ENCODE results near the gene REPS2.

REPS2 gene

GRCh38 chrX:17038681-17039161 lies 92.3 kb downstream of the REPS2 start:
- DNase-seq, result no peak

DNA sequence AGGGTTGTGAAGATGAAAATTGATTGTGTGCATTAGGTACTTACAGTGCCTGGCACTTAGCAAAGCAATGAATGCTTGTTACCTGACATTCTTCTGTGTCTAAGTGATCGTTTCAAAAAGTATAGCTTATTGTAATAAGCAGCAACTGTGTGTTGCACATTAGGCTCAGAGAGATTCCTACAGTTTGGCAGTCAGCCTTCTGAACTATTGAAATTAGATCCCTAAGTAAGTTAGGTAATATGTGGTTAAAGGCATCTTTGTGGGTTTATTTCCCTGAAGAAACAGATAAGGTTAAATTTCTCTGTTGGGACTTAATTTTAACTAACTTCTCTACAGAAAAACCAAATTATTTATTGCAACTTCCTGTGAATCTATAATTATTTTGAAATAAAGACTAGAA lies 93.4 kb downstream of the REPS2 start:
- no peak for DNase-seq

DNA sequence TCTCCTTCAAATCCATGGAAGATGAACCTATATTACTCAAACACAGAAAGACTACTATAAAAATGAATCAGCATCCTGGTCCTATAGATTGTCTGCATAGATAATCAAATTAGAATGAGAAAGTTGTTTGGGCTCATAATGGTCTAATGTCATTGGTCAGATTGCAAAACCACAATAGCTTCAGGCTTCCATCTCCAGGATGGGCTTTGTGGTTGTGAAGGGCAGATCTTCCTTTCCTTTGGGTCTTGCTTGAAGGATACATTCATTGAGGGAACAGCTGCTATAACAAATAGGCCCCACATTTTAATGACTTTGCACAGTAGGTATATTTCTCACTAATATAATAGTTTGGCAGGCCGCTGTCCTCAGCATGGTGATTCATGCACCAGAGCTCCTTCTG lies 94.3 kb downstream of the REPS2 start:
- DNase-seq, result no peak

- DNase-seq, result no peak
Measured at GRCh38 chrX:17042037-17042436, 95.6 kb downstream of the REPS2 start.

DNA sequence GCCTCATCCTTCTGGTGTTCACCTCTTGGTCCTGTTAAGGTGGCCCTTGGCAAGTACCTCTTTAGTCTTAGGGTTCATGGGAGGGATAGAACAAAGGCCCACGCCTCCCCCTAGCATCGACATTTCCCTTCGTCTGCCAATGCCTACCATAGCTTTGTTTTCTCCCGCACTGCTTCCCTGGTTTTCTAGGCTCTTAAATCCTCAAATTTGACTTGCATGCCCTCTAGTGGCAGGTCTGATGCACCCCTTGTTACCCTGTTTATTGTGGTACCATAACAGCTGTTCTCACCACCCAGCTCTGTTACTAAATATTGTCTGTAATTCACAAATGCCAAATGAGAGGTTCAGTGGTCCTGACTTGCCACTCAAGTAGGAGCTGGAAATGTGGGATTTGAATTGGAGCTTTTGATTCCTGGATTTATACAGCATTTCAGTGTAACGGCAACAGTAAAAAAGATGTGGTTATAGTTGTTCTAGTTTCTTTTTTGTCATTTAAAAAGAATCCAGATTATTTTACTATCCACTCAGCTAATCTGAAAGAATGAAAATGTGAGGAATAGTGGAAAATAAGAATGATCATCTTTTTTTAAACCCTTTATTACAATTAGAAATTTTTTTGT lies 100.1 kb downstream of the REPS2 start:
- peak; percentile 82 for DNase-seq

DNA sequence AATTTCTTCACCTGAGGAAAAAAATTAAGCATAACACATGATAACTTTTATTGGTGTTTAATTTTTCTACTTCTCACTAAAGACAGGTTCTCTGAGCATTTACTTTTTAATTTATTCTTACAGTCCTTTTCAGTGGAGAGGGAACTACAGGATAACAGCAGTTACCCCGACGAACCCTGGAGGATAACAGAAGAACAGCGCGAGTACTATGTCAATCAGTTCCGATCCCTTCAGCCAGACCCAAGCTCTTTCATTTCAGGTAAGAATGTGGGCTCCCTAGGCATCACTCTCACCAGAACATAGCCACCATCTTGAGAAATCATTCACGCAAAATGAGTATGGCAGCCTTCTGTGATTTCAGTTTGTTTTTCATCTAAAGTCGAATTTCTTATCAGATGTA lies 100.8 kb downstream of the REPS2 start:
- DNase-seq, result no peak

DNA sequence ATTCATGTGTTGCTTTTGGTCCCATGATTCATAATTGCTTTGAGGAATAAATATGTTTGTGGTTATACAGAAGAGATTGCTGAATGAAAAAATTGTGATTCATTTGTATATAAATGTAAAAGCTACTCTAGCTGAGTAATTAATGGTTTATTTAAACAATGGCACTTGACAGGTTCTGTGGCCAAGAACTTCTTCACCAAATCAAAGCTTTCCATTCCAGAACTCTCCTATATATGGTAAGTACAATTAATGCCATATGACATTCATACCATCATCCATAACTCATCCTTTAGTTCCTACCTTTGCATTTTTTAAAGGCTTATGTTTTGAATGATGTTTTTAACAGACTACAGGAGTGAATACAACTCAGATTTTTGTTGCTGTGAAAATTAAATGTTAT lies 105.8 kb downstream of the REPS2 start:
- DNase-seq, result no peak

GRCh38 chrX:17052793-17053192 lies 106.3 kb downstream of the REPS2 start:
- no peak for DNase-seq

DNA sequence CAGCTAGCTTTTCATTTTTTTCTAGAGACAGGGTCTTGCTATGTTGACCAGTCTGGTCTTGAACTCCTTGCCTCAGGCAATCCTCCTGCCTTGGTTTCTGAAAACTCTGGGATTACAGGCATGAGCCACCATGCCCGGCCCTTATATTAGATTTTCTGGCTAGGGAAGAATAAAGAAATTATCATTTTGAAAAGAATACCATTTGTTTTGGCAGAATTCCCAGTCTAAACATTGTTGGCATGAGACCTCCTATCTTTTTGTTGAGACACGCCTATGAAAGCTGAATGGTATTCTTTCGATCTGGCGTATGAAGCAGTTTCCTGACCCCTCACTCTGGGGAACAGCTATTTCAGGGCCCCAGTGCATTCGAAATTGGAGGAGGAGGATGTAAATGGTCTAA lies 107.0 kb downstream of the REPS2 start:
- no peak for DNase-seq

- no peak for DNase-seq
Measured at GRCh38 chrX:17056868-17057608, 110.6 kb downstream of the REPS2 start.

DNA sequence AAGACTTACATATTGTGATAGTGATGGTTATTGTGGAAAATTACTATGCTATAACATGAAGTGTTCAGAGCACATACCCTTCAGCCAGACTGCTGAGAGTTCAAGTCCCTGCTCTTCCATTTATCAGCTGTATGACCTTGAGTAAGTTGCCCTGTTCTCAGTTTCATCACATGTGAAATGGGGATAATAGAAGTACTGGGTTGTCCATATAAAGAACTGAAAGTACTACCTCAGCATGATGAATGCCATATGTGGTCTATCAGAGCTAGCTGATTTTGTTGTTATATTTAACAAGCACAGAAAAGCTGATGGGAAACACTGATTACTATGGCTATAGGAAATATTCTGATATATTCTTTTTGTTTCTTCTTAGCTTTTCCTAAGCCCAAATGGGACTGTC lies 115.6 kb downstream of the REPS2 start:
- no peak for DNase-seq

DNA sequence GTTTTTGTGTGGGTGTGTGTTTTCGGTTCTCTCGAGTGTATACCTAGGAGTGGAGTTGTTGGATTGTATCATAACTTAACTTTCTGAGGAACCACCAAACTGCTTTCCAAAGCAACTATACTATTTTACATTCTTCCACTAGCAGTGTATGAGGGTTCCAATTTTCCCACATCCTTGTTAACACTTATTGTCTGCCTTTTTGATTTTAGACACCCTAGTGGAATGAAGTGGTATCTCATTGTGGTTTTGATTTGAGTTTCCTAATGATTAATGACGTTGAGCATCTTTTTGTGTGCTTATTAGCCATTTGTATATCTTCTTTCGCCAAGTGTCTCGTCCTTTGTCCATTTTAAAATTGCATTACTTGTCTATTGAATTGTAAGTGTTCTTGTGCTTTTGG lies 118.6 kb downstream of the REPS2 start:
- no peak for DNase-seq

- no peak for DNase-seq
Measured at GRCh38 chrX:17067534-17067933, 121.1 kb downstream of the REPS2 start.

DNA sequence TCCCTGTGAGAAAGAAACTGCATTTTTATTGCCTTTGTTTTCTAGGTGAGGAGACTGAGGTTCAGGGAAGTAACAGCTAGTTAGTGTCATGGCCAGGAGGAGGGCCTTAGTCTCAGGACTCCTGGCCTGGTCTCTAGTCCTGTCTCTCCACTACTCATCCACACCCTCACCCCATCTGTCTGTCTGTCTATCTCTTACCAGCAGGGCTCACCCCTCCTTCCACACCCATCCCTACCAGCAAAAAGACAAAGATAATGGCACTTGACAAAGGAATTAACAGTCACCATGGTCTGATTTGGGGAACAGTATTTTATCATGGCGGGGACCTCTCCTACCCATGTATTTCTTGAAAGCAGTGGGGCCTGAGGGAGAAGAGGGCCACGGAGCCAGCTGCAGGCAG lies 125.8 kb downstream of the REPS2 start:
- DNase-seq, result no peak

DNA sequence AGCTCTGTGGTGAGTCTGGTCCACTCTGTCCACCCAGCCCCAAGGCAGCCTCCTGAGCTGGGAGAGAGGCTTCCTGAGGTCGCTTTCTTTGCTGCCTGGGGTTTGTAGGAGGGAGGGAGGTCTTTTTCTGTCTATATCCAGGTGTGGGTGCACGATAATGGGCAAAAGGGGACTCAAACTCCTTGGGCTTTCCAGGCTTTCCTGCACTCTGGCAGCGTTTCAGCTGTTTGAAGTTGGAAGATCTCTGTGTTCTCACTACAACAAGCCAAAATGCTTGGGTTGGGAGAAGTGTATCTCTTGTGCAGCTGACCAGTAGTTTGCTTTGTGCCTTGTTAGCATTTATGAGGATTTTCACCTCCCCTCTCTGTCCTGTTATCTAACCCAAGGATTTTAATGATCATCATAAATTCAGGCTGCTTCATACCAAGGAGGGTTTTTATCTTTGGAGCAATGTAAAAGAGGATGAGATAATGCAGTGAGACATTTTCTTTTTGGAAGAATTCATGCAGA lies 126.3 kb downstream of the REPS2 start:
- no peak for DNase-seq

DNA sequence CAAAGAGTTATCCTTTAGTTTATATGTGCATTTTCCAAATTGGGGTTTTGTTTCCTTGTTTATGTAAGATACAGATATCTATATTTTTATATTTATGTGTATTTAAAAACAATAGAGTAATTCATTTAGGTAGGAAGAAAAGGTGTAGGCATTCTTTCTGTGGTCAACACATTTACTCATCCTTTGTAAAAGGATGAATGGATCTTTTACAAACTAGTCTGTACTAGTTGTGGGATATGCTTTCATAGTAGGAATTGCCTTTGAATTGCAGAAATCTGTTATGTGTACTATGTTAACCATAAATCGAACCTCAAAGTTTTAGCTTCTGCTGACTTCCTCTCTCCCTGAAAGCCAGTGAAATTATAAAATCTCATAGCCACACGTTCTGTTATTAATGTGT lies 128.5 kb downstream of the REPS2 start:
- no peak for DNase-seq

- DNase-seq, result no peak
Measured at GRCh38 chrX:17077361-17077760, 130.9 kb downstream of the REPS2 start.

DNA sequence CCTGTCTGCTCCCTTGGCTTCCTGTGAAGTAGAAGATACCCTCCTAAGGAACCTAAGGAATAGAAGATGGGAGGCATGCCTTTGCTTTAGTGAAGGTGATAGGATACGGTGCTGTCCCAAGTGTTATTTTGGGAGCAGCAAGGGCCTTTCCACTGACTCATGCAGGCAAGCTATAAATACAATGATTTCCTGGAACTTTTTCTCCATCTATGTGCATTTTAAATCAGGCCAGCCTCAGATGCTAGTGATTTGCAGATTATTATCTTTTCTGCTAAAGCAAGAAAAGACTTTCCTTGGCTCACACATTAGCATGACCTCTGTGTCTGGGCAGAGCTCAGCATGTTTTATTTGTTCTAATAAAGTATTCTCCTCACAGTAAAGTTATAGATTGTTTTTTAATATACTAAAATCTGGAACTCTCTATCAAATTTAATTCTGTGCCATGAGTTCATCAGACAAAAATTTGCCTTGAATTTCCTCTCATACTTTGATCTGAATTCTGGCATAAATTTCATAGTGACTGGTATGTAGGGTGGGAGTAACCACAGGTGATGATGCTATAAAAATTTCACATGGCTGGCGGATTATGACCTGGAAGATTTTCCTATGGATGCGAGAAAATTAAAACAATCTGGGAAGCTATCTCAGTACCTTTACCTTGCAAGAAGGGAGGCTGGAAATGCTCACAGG lies 131.7 kb downstream of the REPS2 start:
- no peak for DNase-seq

- no peak for DNase-seq
Measured at GRCh38 chrX:17081511-17081910, 135.1 kb downstream of the REPS2 start.

- no peak for DNase-seq
Measured at GRCh38 chrX:17081968-17082367, 135.5 kb downstream of the REPS2 start.

- peak; percentile 59 for DNase-seq
Measured at GRCh38 chrX:17082831-17083230, 136.4 kb downstream of the REPS2 start.

DNA sequence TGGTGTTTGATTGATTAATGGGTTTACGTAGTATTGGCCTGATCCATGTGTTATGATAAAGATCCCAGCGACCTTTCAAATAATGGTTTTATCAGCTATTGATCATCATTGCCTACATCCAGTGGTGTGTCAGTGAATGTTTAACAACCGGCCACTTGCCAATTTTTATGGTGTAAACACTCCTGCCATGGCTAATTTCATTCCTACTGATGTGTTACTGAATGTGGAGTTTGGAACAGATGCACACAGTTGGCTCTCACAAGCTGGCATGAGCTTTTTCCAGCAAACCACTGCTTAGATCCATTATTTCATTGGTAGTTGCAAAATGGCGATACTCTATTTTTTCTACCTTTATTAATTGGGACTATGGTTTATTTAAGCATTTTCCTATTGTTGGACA lies 139.9 kb downstream of the REPS2 start:
- peak; percentile 14 for DNase-seq

DNA sequence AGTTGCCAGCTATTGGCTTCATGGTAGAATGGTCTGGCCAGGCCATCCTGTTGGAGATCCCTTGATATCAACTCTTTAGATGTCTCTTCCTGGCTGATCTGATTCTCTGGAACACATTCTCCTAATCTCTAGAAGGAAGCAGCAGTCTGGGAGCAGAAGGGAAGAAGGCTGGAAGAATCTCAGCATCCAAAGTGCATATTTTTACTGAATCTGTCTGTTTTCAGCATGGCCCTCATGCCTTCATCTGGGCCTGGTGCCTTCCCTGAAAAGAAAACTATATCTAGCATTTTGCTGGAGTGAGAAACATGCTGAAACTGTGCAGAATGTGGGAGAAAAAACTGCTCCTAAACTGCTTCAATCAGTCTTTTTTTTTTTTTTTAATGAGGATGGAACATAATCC lies 148.7 kb downstream of the REPS2 start:
- no peak for DNase-seq
